Stimulated activated CD8-positive, alpha-beta memory T cell treated with anti-CD3 and anti-CD28 coated beads, Interleukin-4, amount 100 ng/mL, for 24 hours (primary cell): ENCODE measurements around the gene SCN2A.

ENCODE experiments used
- DNase-seq: peaks from one replicate; pipeline ENCODE4 v3.0.0-alpha.2; 2020; ENCODE audit warnings: low read depth

SCN2A gene

GRCh38 chr2:165420231-165420630 lies 181.0 kb downstream of the SCN2A start:
- DNase-seq, result no peak

- no peak for DNase-seq
Observed at GRCh38 chr2:165423081-165423480, 183.9 kb downstream of the SCN2A start.

- no peak for DNase-seq
Observed at GRCh38 chr2:165425556-165425955, 186.3 kb downstream of the SCN2A start.

- DNase-seq, result no peak
Observed at GRCh38 chr2:165427686-165428085, 188.5 kb downstream of the SCN2A start.

GRCh38 chr2:165428926-165429325 lies 189.7 kb downstream of the SCN2A start:
- DNase-seq, result no peak

GRCh38 chr2:165431014-165431413 lies 191.8 kb downstream of the SCN2A start:
- DNase-seq, result no peak

GRCh38 chr2:165432234-165432966 lies 193.2 kb downstream of the SCN2A start:
- no peak for DNase-seq

- DNase-seq, result no peak
Observed at GRCh38 chr2:165434865-165435496, 195.8 kb downstream of the SCN2A start.

- DNase-seq, result no peak
Observed at GRCh38 chr2:165435611-165436010, 196.4 kb downstream of the SCN2A start.

- DNase-seq, result no peak
Observed at GRCh38 chr2:165436559-165436958, 197.3 kb downstream of the SCN2A start.

- no peak for DNase-seq
Observed at GRCh38 chr2:165440367-165440766, 201.2 kb downstream of the SCN2A start.
